Body of pancreas (tissue), 4 donors: ENCODE results near the gene CHMP4B.

Experiments used
- POLR2A ChIP-seq, 3 donors: fragments of 450-650 bp; IDR thresholded peaks; one replicate each; pipeline ENCODE4 v1.6.1; 2016; ENCODE audit warnings: antibody characterized with exemption in 3 of 3, mild to moderate bottlenecking in 2 of 3
- TF ChIP-seq, protein P1 (sequence below), 7 experiments: fragments of 450-650 bp in 4 of 7; fragments of 200-600 bp in 3 of 7; sonication (generic) in 3 of 7; IDR thresholded peaks; one replicate each; pipeline ENCODE4 v1.5.1; 2016 to 2019; ENCODE audit warnings: antibody characterized with exemption in 7 of 7

DNA sequence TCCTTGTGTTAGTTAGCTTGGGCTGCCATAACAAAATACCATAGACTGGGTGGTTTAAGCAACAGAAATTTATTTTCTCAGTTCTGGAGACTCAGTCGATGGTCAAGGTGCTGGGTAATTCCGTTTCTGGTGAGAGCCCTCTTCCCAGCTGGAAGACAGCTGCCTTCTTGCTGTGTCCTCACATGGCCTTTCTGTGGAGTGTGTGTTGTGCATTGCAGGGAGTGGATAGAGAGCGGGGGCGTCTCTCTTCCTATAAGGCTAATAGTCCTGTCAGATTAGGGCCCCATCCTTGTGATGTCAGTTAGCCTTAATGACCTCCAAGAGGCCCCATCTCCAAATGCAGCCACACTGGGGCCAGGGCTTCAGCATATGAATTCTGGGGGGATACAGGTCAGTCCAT is 19.2 kb downstream of the CHMP4B start:
- TF ChIP-seq POLR2A (IDR thresholded peaks at IDR 0.05): no peak
- TF ChIP-seq, protein P1, sequence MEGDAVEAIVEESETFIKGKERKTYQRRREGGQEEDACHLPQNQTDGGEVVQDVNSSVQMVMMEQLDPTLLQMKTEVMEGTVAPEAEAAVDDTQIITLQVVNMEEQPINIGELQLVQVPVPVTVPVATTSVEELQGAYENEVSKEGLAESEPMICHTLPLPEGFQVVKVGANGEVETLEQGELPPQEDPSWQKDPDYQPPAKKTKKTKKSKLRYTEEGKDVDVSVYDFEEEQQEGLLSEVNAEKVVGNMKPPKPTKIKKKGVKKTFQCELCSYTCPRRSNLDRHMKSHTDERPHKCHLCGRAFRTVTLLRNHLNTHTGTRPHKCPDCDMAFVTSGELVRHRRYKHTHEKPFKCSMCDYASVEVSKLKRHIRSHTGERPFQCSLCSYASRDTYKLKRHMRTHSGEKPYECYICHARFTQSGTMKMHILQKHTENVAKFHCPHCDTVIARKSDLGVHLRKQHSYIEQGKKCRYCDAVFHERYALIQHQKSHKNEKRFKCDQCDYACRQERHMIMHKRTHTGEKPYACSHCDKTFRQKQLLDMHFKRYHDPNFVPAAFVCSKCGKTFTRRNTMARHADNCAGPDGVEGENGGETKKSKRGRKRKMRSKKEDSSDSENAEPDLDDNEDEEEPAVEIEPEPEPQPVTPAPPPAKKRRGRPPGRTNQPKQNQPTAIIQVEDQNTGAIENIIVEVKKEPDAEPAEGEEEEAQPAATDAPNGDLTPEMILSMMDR (IDR thresholded peaks at IDR 0.05): no peak
